ENCODE data around the gene BUD13.

GRCh38 chr11:116727990-116728389 lies 44.8 kb downstream of the BUD13 start:
- TF ChIP-seq CTCF (conservative IDR thresholded peaks at IDR 0.05; ENCODE audit: low read depth, low read length) (no peak), EZH2 (IDR thresholded peaks at IDR 0.05; ENCODE audit: borderline replicate concordance, low read depth, low read length, poor library complexity, severe bottlenecking) (no peak)
